ENCODE data around the gene LCN6.

DNA sequence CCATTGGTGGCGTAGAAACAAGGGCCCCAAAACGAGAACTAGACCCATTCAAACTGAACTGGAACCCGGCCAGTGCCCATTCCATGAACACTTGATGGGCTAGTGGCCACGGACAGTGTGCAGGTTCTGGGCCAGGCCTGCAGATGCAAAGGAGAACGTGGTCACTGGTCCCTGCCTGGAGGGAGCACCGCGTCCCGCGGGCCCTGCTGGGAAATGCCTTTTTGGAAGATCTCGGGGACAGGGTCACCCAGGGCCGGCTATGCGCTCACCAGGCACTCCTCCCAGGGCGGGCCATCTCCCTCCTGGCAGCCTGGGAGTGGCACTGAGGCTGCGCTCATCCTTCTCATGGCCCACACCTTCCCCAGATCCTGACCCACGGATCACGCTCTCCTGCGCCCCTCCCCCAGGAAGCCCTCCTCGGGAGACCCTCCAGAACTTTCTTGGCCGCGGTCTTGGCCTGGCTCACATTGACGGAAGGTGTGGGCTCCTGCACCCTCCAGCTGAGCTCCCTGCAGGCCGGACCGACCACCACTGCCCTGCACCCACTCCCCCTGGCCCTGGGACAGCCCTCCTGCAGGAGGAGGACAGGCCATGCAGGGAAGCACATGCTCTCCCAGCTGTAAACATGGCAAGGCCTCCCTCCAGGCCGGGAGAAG is 38.7 kb downstream of the LCN6 start:
- TF ChIP-seq CTCF (IDR thresholded peaks at IDR 0.05) (no peak), EP300 (IDR thresholded peaks at IDR 0.05) (no peak), POLR2A (IDR thresholded peaks at IDR 0.05) (no peak), POLR2AphosphoS5 (IDR thresholded peaks at IDR 0.05) (no peak)

Measured in upper lobe of left lung (tissue), 4 donors.